Breast epithelium (tissue), 4 donors: ENCODE measurements around the gene KLHL3. TPM values are rescaled to one million over a fixed set of nuclear protein-coding genes. Genes with fewer than 3 reads are reported as not detected.

ENCODE experiments used
- DNase-seq, 2 donors: peaks; one replicate each; pipeline ENCODE4 v3.0.0-alpha.2; 2019; ENCODE audit warnings: low spot score in 2 of 2
- H3K27ac ChIP-seq, 2 donors: fragments of 200-600 bp; sonication (generic) in 1 of 2; one replicate each; pipeline ENCODE4 v1.5.1; 2016 to 2019; ENCODE audit warnings: mild to moderate bottlenecking in 1 of 2
- H3K27me3 ChIP-seq, 2 donors: fragments of 200-600 bp; sonication (generic) in 1 of 2; one replicate each; pipeline versions ENCODE4 v1.5.1 to v1.6.0; 2017 to 2019; ENCODE audit warnings: control low read depth in 1 of 2, mild to moderate bottlenecking in 1 of 2
- H3K36me3 ChIP-seq: fragments of 200-600 bp; one replicate; pipeline ENCODE4 v1.5.1; 2019
- H3K4me1 ChIP-seq, 2 donors: fragments of 200-600 bp; sonication (generic); one replicate each; pipeline ENCODE4 v1.5.1; 2016 to 2019; ENCODE audit warnings: control low read depth in 1 of 2
- H3K4me3 ChIP-seq, 3 donors: fragments of 200-600 bp; sonication (generic); 1 replicate in 2 of 3; 2 replicates in 1 of 3; pipeline ENCODE4 v1.5.1; 2016 to 2019; ENCODE audit warnings: mild to moderate bottlenecking in 3 of 3, moderate library complexity in 2 of 3
- H3K9me3 ChIP-seq, 2 donors: fragments of 200-600 bp; sonication (generic) in 1 of 2; one replicate each; pipeline ENCODE4 v1.5.1; 2016 to 2019; ENCODE audit warnings: control low read depth in 1 of 2
- CTCF ChIP-seq, 3 donors: fragments of 450-650 bp; IDR thresholded peaks; one replicate each; pipeline ENCODE4 v1.5.1; 2016 to 2017; ENCODE audit warnings: antibody characterized with exemption in 3 of 3, mild to moderate bottlenecking in 3 of 3, moderate library complexity in 3 of 3
- POLR2A ChIP-seq: fragments of 450-650 bp; IDR thresholded peaks from one replicate; pipeline ENCODE4 v1.6.1; 2016; ENCODE audit warnings: antibody characterized with exemption, mild to moderate bottlenecking, moderate library complexity
- POLR2AphosphoS5 ChIP-seq, 3 donors: sonication (generic); formaldehyde crosslinking; IDR thresholded peaks; one replicate each; pipeline ENCODE4 v1.6.1; 2017; ENCODE audit warnings: antibody characterized with exemption in 3 of 3
- intact Hi-C: fragments of 100-400 bp; cut with DNase I; formaldehyde crosslinking; loops from one replicate; pipeline ENCODE4 v1.15.1; 2023; ENCODE audit warnings: low total_unique reads
- total RNA-seq, 3 donors: library from RNA; depleted of rRNA; stranded (reverse); fragments of >200 nt; gene quantifications; one replicate each; pipeline ENCODE4 v1.1.0, GENCODE V29; 2016

The KLHL3 gene
- total RNA-seq, 3 donors from 2014 or later, result 4.5 to 11.7 (median 4.9) TPM

DNA sequence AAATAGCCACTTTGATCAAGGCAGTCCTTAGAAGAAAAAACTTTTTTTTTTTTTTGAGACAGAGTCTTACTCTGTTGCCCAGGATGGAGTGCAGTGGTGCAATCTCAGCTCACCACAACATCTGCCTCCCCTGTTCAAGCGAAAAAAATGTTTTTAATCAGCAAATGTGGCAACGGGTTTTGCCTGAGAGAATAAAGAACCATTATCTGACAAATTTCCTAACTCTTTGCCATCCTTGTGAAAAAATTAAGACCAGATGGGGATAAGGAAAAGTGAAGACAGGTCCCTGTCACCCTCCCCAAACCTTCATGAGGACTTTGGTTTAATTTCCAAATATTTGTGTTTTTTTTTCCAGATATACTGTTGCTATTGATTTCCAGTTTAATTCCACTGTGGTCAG, 129.5 kb downstream of the KLHL3 start:
- no peaks in the 10 kb centered on the region for H3K27me3 ChIP-seq
- intact Hi-C loops, result no loop called here
- no peaks in the 10 kb centered on the region for H3K9me3 ChIP-seq
- H3K36me3 ChIP-seq, result no peaks in the 10 kb centered on the region
- DNase-seq, result no peak
- H3K4me1 ChIP-seq, result no peaks in the 10 kb centered on the region
- H3K4me3 ChIP-seq, result no peak overlapping the region
- no peak overlapping the region for H3K27ac ChIP-seq
- TF ChIP-seq POLR2A (no peak), CTCF (IDR thresholded peaks at IDR 0.05) (no peak), POLR2AphosphoS5 (IDR thresholded peaks at IDR 0.05) (no peak)

- no peaks in the 10 kb centered on the region for H3K27me3 ChIP-seq
- H3K4me3 ChIP-seq, result no peak overlapping the region
- intact Hi-C loops, result no loop called here
- DNase-seq, result no peak
- TF ChIP-seq POLR2AphosphoS5 (IDR thresholded peaks at IDR 0.05) (no peak), POLR2A (no peak), CTCF (IDR thresholded peaks at IDR 0.05) (no peak)
- no peaks in the 10 kb centered on the region for H3K4me1 ChIP-seq
- no peaks in the 10 kb centered on the region for H3K9me3 ChIP-seq
- no peaks in the 10 kb centered on the region for H3K36me3 ChIP-seq
- no peak overlapping the region for H3K27ac ChIP-seq
Observed at GRCh38 chr5:137605411-137605810, 130.5 kb downstream of the KLHL3 start.

DNA sequence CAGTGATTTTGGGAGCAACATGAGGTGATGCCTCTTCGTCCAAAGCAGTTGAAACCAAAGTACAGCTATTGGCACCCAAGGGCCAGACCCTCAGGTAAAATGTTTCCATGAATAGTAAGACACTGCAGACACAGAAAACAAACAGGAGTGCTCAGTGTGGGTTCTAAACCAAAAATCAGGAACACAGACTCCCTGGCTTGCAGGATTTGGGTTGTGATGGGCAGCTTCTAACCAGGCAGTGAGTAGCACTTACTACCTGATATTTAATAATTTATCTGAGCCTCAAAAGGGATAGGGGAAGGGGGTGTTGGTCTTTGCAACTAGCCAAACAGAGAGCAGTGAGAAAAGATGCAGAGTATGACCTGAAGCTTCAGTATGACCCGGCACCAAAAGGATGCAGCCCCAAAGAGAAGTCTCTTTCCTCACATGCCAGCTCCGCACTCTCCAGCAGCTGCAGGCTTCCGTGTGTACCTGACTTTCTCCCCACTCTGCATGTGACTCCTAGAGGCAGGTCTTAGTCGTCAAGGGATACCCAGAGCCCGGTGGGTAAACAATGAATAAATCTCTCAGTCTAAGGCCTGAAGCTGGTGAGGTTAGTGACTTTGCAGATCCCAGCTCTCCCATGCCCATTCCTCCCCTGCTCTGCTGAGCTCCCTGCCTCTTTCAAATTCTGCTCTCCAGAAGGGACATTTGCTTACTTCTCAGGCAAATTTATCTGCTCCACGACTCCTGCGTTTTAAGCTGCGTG, 131.4 kb downstream of the KLHL3 start:
- Histone ChIP-seq H3K27me3 (no peaks in the 10 kb centered on the region), H3K27ac (no peak overlapping the region), H3K36me3 (no peaks in the 10 kb centered on the region), H3K4me3 (no peak overlapping the region), H3K4me1 (no peaks in the 10 kb centered on the region), H3K9me3 (no peaks in the 10 kb centered on the region)
- DNase-seq, result no peak
- intact Hi-C loops, result no loop called here
- TF ChIP-seq POLR2AphosphoS5 (IDR thresholded peaks at IDR 0.05) (no peak), CTCF (IDR thresholded peaks at IDR 0.05) (no peak), POLR2A (no peak)

GRCh38 chr5:137603891-137604290, 132.0 kb downstream of the KLHL3 start:
- no peak for DNase-seq
- Histone ChIP-seq H3K9me3 (no peaks in the 10 kb centered on the region), H3K4me1 (no peaks in the 10 kb centered on the region), H3K36me3 (no peaks in the 10 kb centered on the region), H3K27ac (no peak overlapping the region), H3K27me3 (no peaks in the 10 kb centered on the region), H3K4me3 (no peak overlapping the region)
- intact Hi-C loops, result no loop called here
- TF ChIP-seq POLR2A (no peak), CTCF (IDR thresholded peaks at IDR 0.05) (no peak), POLR2AphosphoS5 (IDR thresholded peaks at IDR 0.05) (no peak)

DNA sequence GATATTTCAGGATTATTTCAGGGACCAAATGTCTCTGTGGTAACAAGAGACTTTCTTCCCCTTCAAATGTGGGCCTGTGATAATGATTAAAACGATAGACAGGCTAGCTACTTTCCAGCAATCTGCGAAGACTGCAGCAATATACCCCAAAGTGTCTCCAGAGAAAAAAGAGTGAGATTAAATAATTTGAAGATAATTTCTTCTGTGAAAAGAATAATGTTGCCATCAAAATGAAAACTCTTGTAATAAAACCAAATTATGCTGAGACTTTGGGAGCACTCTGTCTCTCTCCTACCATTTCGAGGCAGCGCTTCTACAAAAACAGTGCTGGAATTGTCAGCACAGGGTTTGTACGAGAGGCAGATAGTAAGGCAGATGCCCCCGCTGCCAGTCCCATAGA, 132.5 kb downstream of the KLHL3 start:
- Histone ChIP-seq H3K9me3 (no peaks in the 10 kb centered on the region), H3K27me3 (no peaks in the 10 kb centered on the region), H3K4me3 (no peak overlapping the region), H3K27ac (no peak overlapping the region), H3K36me3 (no peaks in the 10 kb centered on the region), H3K4me1 (no peaks in the 10 kb centered on the region)
- intact Hi-C loops, result no loop called here
- TF ChIP-seq CTCF (IDR thresholded peaks at IDR 0.05) (no peak), POLR2A (no peak), POLR2AphosphoS5 (IDR thresholded peaks at IDR 0.05) (no peak)
- DNase-seq, result no peak
